Astrocyte of the spinal cord (primary cell): ENCODE results near the gene SPACA4.

ENCODE experiments used
- DNase-seq: peaks from one replicate; pipeline ENCODE4 v3.0.0; 2011; ENCODE audit warnings: low read depth, low spot score
- H3K4me3 ChIP-seq: 2 replicates; pipeline ENCODE4 v1.5.1; 2011; ENCODE audit warnings: low read depth, mild to moderate bottlenecking, low read length, moderate library complexity
- in situ Hi-C: cut with HindIII; loops from 2 replicates; pipeline ENCODE4 v1.10.0; 2017; ENCODE audit warnings: low sequenced_read_pairs
- TF ChIP-seq, protein P1 (sequence below): IDR thresholded peaks from 2 replicates; pipeline ENCODE4 v1.5.1; 2012; ENCODE audit warnings: low read depth, mild to moderate bottlenecking, low read length, inconsistent platforms

SPACA4 gene

DNA sequence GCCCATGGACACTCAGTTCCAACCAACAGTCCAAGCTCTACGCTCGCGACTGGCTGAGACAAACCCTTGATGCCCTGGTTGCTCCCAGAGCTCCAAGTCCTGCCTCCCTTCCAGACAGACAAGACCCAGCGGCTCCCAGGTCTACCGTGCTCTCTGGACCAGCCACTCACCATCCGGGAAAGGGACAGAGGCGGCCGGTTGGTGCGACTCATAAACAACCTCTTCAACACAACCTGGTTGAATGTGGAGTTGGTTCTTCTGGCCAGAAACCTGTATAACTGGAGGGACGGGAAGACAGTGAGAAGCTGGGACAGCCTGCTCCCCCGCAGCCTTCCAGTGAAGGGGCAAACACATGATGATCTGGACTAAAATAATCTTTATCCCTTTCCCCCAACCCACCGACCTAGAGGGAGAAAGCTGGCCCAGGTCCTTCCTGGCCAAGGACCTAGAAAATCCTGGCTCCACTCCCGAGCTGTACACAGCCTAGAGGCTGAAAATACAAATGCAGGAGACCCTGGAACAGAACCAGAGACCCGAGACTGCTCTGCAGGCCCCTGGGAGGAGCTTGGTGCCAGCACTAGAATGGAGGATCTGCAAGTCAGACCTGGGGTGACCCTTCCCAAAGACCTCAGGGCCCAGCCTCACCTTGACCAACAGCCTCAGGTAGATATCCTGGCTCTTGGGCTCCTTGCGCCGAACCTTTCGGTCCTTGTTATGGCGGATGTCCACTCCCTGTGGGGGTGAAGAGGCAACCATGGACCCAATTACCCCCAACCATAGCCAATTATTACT lies 10.8 kb downstream of the SPACA4 start:
- TF ChIP-seq, protein P1, sequence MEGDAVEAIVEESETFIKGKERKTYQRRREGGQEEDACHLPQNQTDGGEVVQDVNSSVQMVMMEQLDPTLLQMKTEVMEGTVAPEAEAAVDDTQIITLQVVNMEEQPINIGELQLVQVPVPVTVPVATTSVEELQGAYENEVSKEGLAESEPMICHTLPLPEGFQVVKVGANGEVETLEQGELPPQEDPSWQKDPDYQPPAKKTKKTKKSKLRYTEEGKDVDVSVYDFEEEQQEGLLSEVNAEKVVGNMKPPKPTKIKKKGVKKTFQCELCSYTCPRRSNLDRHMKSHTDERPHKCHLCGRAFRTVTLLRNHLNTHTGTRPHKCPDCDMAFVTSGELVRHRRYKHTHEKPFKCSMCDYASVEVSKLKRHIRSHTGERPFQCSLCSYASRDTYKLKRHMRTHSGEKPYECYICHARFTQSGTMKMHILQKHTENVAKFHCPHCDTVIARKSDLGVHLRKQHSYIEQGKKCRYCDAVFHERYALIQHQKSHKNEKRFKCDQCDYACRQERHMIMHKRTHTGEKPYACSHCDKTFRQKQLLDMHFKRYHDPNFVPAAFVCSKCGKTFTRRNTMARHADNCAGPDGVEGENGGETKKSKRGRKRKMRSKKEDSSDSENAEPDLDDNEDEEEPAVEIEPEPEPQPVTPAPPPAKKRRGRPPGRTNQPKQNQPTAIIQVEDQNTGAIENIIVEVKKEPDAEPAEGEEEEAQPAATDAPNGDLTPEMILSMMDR = no peak
- in situ Hi-C loops = no loop called here
- peak; percentile 30 for DNase-seq
- peak overlapping the region; percentile 95 for H3K4me3 ChIP-seq

DNA sequence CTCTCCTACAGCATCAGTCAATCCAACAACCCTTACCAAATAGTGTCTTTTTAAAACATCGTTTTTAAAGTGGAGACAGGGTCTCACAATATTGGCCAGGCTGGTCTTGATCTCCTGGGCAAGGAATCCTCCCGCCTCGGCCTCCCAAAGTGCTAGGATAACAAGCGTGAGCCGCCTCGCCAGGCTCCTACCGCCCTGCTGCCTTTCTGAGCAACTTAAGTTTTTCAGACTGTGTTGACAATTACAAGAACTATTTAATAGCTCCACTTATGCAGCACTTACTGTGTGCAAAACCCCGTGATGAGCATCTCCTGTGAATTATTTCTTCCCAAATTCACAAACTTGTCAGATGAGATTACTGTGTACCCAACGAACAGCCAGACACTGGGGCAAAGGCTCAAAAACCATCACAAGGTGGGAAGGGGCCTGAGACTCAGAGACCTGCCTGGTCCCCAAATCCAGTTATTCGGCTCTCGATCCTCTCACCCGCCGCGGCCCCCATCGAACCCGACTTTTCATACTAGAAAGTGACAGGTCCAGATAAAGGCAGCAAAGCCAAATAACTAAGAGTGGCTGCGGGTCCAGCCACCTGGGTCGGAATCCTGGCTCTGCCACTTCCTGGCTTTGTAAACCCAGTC lies 11.9 kb downstream of the SPACA4 start:
- peak overlapping the region; percentile 95 for H3K4me3 ChIP-seq
- TF ChIP-seq, protein P1 = no peak
- no peak for DNase-seq
- in situ Hi-C loops = no loop called here

DNA sequence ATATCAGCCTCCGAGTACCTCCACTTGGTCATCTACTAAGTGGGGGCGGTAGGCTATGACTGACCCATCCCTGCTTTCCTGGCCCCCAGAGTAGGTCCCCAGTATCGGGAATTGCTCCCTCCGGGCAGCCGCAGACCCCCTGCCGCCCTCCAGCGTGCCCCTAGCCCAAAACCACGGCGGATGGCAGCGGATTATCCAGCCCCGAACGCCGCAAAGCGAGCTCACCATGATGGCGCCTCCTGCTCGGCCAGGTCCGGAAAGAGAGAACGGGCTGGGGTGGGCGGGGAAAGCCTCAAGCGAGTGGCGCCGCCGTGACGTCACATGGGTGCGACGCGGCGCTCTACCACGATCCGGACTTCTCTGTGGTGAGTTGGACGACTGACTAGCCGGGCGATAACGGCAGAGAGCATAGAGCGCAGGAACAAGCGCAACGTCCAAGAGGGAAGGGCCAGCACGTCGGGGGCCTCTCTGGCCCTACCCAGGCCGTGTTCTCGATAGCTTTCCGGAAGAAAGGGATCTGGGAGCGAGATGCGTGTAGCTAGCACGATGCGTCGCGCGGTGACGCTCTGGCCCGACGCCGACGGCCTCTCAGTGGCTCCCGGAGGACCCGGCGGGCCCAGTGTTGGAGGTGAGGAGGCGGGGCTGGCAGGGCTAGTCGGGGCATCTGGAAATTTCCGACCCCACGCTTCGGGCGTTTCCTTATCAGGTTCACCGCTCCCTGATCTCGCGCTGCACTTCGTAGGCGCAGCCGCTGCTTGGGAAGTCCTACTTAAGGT lies 12.6 kb downstream of the SPACA4 start, which contains the start of the genes RPL18 and SPHK2:
TSS of gene RPL18 (minus strand) at position 263 of the 776 bp plus-strand sequence. CDS start at position 228, 35 bp downstream.
TSS of gene SPHK2 (plus strand) at position 591 of the 776 bp plus-strand sequence. CDS start 1,009 bp downstream, outside the sequence.
- peak; percentile 100 for DNase-seq
- in situ Hi-C loops = no loop called here
- H3K4me3 ChIP-seq = peak within 1 kb of the TSS; percentile 95
- TF ChIP-seq, protein P1 = no peak

DNA sequence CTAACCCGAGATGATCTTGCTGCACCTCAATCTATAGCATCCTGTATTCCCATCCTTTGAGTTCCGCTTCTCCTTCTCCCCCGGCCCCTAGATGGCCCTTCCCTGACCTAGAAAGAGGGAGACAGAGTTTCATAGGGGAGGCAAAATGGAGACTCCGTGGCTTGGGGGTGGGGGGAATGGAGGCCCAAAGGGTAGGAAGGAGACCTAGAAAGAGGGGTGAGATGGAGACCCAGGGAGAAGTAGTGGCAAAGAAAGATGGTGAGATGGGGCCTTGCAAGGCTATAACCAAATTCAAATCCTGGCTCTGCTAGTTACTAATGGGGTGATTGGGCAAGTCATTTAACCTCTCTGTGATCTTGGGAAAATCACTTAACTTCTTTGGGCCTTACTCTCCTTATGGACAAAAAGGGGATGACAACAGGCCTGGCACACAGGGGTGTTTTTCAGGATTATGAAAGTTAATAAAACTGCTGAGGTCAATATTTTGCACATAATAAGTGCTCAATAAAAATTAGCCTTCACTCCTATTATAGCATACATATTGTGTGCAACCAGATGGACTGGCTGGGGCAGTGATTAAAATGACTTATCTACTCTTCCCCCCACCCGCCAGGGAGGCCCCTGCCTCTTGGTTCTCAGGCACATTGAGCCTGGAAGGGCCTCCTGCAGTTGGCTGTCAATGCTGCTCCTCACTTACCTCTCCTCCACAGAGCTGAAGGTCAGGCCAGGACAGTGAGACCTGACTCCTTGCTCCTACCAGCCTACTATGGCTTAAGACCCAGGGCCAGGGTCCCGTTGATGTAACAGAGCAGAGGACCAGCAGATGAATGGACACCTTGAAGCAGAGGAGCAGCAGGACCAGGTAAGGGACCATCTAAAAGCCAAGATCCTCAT lies 13.4 kb downstream of the SPACA4 start:
- in situ Hi-C loops = no loop called here
- DNase-seq = no peak
- peak overlapping the region; percentile 95 for H3K4me3 ChIP-seq
- TF ChIP-seq, protein P1 = no peak

DNA sequence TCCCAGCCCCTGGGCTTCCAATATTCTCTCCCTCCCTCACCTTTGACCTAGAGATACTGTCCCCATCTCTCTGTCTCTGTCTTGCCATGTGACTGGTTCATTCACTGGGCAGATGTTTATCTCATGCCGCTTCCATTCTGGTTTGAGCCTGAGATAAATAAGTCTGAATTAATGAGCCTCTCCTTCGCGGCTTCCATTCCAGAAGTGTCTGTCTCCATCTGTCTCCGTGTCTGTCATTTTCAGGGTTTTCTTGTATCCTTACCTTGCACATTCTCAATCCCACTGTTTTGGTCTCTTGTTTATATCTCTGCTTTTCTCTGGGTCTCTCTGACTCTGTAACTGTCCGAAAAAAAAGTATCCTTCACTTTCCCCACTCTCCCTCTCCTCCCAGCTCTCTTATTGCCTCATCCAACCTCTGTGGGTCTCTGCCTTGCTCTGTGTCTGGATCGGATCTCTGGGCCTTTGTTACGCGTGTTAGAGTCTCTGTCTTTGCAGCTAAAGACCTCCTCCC lies 17.1 kb downstream of the SPACA4 start:
- in situ Hi-C loops = no loop called here
- TF ChIP-seq, protein P1 = no peak
- no peak for DNase-seq
- peak overlapping the region; percentile 44 for H3K4me3 ChIP-seq
